ENCODE data around the gene CASP8.
"Not testable (repeated sequence)": the region's sequence is repeated elsewhere in the genome, so short reads cannot be mapped to it uniquely, and the experiment has no call there.

CASP8 gene

GRCh38 chr2:201273330-201273983 lies 13.1 kb downstream of the CASP8 start:
- Mint-ChIP-seq H3K27ac (peak overlapping the region; percentile 48 to 69), H3K4me1 (peaks cover 43% of the 10 kb centered on the region), H3K4me3 (no peak overlapping the region), H3K9me3 (no peaks in the 10 kb centered on the region), H3K27me3 (no peaks in the 10 kb centered on the region)
- DNase-seq (no peak), ATAC-seq (no peak)

- H3K27ac Mint-ChIP-seq, result peak overlapping the region in 1 of 2 donors; percentile 20
- H3K4me3 Mint-ChIP-seq, result no peak overlapping the region
- H3K4me1 Mint-ChIP-seq, result peaks cover 56% of the 10 kb centered on the region
- ATAC-seq, result no peak
- H3K27me3 Mint-ChIP-seq, result no peaks in the 10 kb centered on the region
- peaks cover 0 to 3% of the 10 kb centered on the region in 2 donors for H3K9me3 Mint-ChIP-seq
- DNase-seq, result no peak
These were observed 14.7 kb downstream of the CASP8 start for GRCh38 chr2:201275069-201275468.

- Mint-ChIP-seq H3K27ac (no peak overlapping the region), H3K4me3 (no peak overlapping the region), H3K27me3 (no peaks in the 10 kb centered on the region), H3K9me3 (peaks cover 0 to 10% of the 10 kb centered on the region in 2 donors), H3K4me1 (peaks cover 56% of the 10 kb centered on the region)
- DNase-seq (no peak), ATAC-seq (no peak)
These were observed 15.7 kb downstream of the CASP8 start for GRCh38 chr2:201275990-201276389.

- Mint-ChIP-seq H3K4me1 (peaks cover 54% of the 10 kb centered on the region), H3K9me3 (peaks cover 0 to 10% of the 10 kb centered on the region in 2 donors), H3K27ac (no peak overlapping the region), H3K27me3 (no peaks in the 10 kb centered on the region), H3K4me3 (no peak overlapping the region)
- DNase-seq (no peak), ATAC-seq (no peak)
These were observed 16.2 kb downstream of the CASP8 start for GRCh38 chr2:201276511-201276910.

GRCh38 chr2:201279079-201279478 lies 18.7 kb downstream of the CASP8 start:
- H3K9me3 Mint-ChIP-seq, result peaks cover 0 to 10% of the 10 kb centered on the region in 2 donors
- H3K4me1 Mint-ChIP-seq, result peaks cover 31% of the 10 kb centered on the region
- no peak overlapping the region for H3K4me3 Mint-ChIP-seq
- peak overlapping the region; percentile 44 to 81 for H3K27ac Mint-ChIP-seq
- H3K27me3 Mint-ChIP-seq, result no peaks in the 10 kb centered on the region
- no peak for DNase-seq
- peak; percentile 48 for ATAC-seq

- ATAC-seq (no peak), DNase-seq (no peak)
- H3K27ac Mint-ChIP-seq, result no peak overlapping the region
- no peak overlapping the region for H3K4me3 Mint-ChIP-seq
- H3K27me3 Mint-ChIP-seq, result no peaks in the 10 kb centered on the region
- H3K4me1 Mint-ChIP-seq, result peaks cover 40% of the 10 kb centered on the region
- H3K9me3 Mint-ChIP-seq, result peaks cover 0 to 10% of the 10 kb centered on the region in 2 donors
These were observed 20.1 kb downstream of the CASP8 start for GRCh38 chr2:201280191-201281040.

GRCh38 chr2:201285499-201285898 lies 25.2 kb downstream of the CASP8 start:
- no peaks in the 10 kb centered on the region for H3K27me3 Mint-ChIP-seq
- H3K27ac Mint-ChIP-seq, result no peak overlapping the region
- H3K4me3 Mint-ChIP-seq, result no peak overlapping the region
- H3K9me3 Mint-ChIP-seq, result peaks cover 7 to 13% of the 10 kb centered on the region in 2 donors
- peaks cover 18% of the 10 kb centered on the region for H3K4me1 Mint-ChIP-seq
- no peak for DNase-seq
- no peak for ATAC-seq

- not testable (repeated sequence) for DNase-seq, H3K4me3 Mint-ChIP-seq, H3K27ac Mint-ChIP-seq, H3K27me3 Mint-ChIP-seq, ATAC-seq, H3K4me1 Mint-ChIP-seq
- peaks cover 23 to 43% of the 10 kb centered on the region in 2 donors for H3K9me3 Mint-ChIP-seq
These were observed 30.3 kb downstream of the CASP8 start for GRCh38 chr2:201290457-201291148.

- Mint-ChIP-seq H3K9me3 (peaks cover 29 to 46% of the 10 kb centered on the region in 2 donors), H3K4me1 (no peaks in the 10 kb centered on the region), H3K27ac (peak overlapping the region in 1 of 2 donors; percentile 23), H3K4me3 (no peak overlapping the region), H3K27me3 (no peaks in the 10 kb centered on the region)
- DNase-seq, result no peak
- ATAC-seq, result no peak
These were observed 38.2 kb downstream of the CASP8 start for GRCh38 chr2:201298462-201299052.

- not testable (repeated sequence) for ATAC-seq, DNase-seq, H3K4me3 Mint-ChIP-seq, H3K27ac Mint-ChIP-seq, H3K4me1 Mint-ChIP-seq, H3K27me3 Mint-ChIP-seq
- H3K9me3 Mint-ChIP-seq, result peaks cover 29 to 46% of the 10 kb centered on the region in 2 donors
These were observed 39.6 kb downstream of the CASP8 start for GRCh38 chr2:201299929-201300328.

- ATAC-seq, result no peak
- Mint-ChIP-seq H3K9me3 (peaks cover 7 to 30% of the 10 kb centered on the region in 2 donors), H3K27ac (no peak overlapping the region), H3K4me1 (no peaks in the 10 kb centered on the region), H3K27me3 (no peaks in the 10 kb centered on the region), H3K4me3 (no peak overlapping the region)
- no peak for DNase-seq
These were observed 47.5 kb downstream of the CASP8 start for GRCh38 chr2:201307876-201308275.

GRCh38 chr2:201308914-201309313 lies 48.6 kb downstream of the CASP8 start:
- no peak for ATAC-seq
- H3K27ac Mint-ChIP-seq, result no peak overlapping the region
- peaks cover 13 to 31% of the 10 kb centered on the region in 2 donors for H3K9me3 Mint-ChIP-seq

GRCh38 chr2:201313362-201313761 lies 53.0 kb downstream of the CASP8 start:
- no peak overlapping the region for H3K4me3 Mint-ChIP-seq
- no peak for DNase-seq
- no peak for ATAC-seq
- peak overlapping the region in 1 of 2 donors; percentile 27 for H3K27ac Mint-ChIP-seq
- H3K27me3 Mint-ChIP-seq, result no peaks in the 10 kb centered on the region
- H3K4me1 Mint-ChIP-seq, result no peaks in the 10 kb centered on the region
- H3K9me3 Mint-ChIP-seq, result peaks cover 37 to 66% of the 10 kb centered on the region in 2 donors

More at GRCh38 chr2:201308914-201309313, 48.6 kb downstream of the CASP8 start:
- no peak for DNase-seq
- Mint-ChIP-seq H3K4me1 (no peaks in the 10 kb centered on the region), H3K4me3 (no peak overlapping the region), H3K27me3 (no peaks in the 10 kb centered on the region)

GRCh38 chr2:201319511-201319910 lies 59.2 kb downstream of the CASP8 start:
- Mint-ChIP-seq H3K4me1 (no peaks in the 10 kb centered on the region), H3K9me3 (peaks cover 44 to 81% of the 10 kb centered on the region in 2 donors), H3K27ac (no peak overlapping the region), H3K27me3 (no peaks in the 10 kb centered on the region), H3K4me3 (no peak overlapping the region)
- no peak for DNase-seq
- ATAC-seq, result no peak

- no peak for DNase-seq
- H3K27me3 Mint-ChIP-seq, result no peaks in the 10 kb centered on the region
- H3K27ac Mint-ChIP-seq, result no peak overlapping the region
- ATAC-seq, result no peak
- no peaks in the 10 kb centered on the region for H3K4me1 Mint-ChIP-seq
- peaks cover 46 to 79% of the 10 kb centered on the region in 2 donors for H3K9me3 Mint-ChIP-seq
- no peak overlapping the region for H3K4me3 Mint-ChIP-seq
These were observed 59.9 kb downstream of the CASP8 start for GRCh38 chr2:201320257-201320656.
